HG03575 (cell line): ENCODE results near the gene LZTR1.
"Not testable (repeated sequence)": the region's sequence is repeated elsewhere in the genome, so short reads cannot be mapped to it uniquely, and the experiment has no call there.

Experiments
- ATAC-seq: cut with Tn5 transposase; IDR thresholded peaks from one replicate; pipeline ENCODE4 v1.9.1; 2021; ENCODE audit not compliant: unreplicated experiment, insufficient number of reproducible peaks, low FRiP score; ENCODE audit errors: extremely low read depth

LZTR1 gene

GRCh38 chr22:20964090-20964798 lies 17.9 kb upstream of the LZTR1 start:
- no peak for ATAC-seq

GRCh38 chr22:20964799-20965103 lies 17.3 kb upstream of the LZTR1 start:
- ATAC-seq: no peak

- ATAC-seq: no peak
Measured at GRCh38 chr22:20965104-20965887, 16.8 kb upstream of the LZTR1 start.

- no peak for ATAC-seq
Measured at GRCh38 chr22:20965888-20966855, 15.9 kb upstream of the LZTR1 start.

- ATAC-seq: no peak
Measured at GRCh38 chr22:20966883-20967696, 15.0 kb upstream of the LZTR1 start, which contains the start of gene AIFM3. TSS of gene AIFM3 (plus strand) at chr22:20967255. CDS start at chr22:20967945, 690 bp downstream.

- ATAC-seq: no peak
Measured at GRCh38 chr22:20967697-20968211, 14.3 kb upstream of the LZTR1 start.

GRCh38 chr22:20968281-20968977 lies 13.7 kb upstream of the LZTR1 start:
- ATAC-seq: no peak

- no peak for ATAC-seq
Measured at GRCh38 chr22:20970939-20971657, 11.0 kb upstream of the LZTR1 start.

- ATAC-seq: not testable (repeated sequence)
Measured at GRCh38 chr22:20972014-20972694, 9.9 kb upstream of the LZTR1 start.

- ATAC-seq: no peak
Measured at GRCh38 chr22:20972933-20973577, 9.0 kb upstream of the LZTR1 start.

GRCh38 chr22:20973634-20974286 lies 8.3 kb upstream of the LZTR1 start:
- ATAC-seq: no peak

- ATAC-seq: no peak
Measured at GRCh38 chr22:20974336-20974955, 7.7 kb upstream of the LZTR1 start.

- no peak for ATAC-seq
Measured at GRCh38 chr22:20975541-20976290, 6.4 kb upstream of the LZTR1 start.

- no peak for ATAC-seq
Measured at GRCh38 chr22:20976291-20976877, 5.7 kb upstream of the LZTR1 start.
